GM21717 (cell line): ENCODE results near the gene PRSS50.

Source experiments
- ATAC-seq: cut with Tn5 transposase; IDR thresholded peaks from one replicate; pipeline ENCODE4 v1.9.1; 2021; ENCODE audit warnings: mild to moderate bottlenecking, moderate library complexity; ENCODE audit not compliant: unreplicated experiment

The PRSS50 gene

GRCh38 chr3:46693038-46693891, 24.4 kb downstream of the PRSS50 start, which contains the start of gene ALS2CL:
Gene ALS2CL (minus strand): TSS chr3:46693679. CDS start chr3:46689440, 4,239 bp downstream.
- ATAC-seq, result no peak

GRCh38 chr3:46692566-46692990, 25.1 kb downstream of the PRSS50 start:
- ATAC-seq, result no peak

- ATAC-seq, result no peak
Measured at GRCh38 chr3:46690798-46691197, 26.9 kb downstream of the PRSS50 start.

- ATAC-seq, result no peak
Measured at GRCh38 chr3:46685446-46685845, 32.2 kb downstream of the PRSS50 start.

- no peak for ATAC-seq
Measured at GRCh38 chr3:46684891-46685290, 32.8 kb downstream of the PRSS50 start.

GRCh38 chr3:46682974-46683373, 34.7 kb downstream of the PRSS50 start:
- ATAC-seq, result no peak

GRCh38 chr3:46681856-46682540, 35.7 kb downstream of the PRSS50 start:
- no peak for ATAC-seq

- no peak for ATAC-seq
Measured at GRCh38 chr3:46681387-46681786, 36.3 kb downstream of the PRSS50 start.

GRCh38 chr3:46680298-46680826, 37.3 kb downstream of the PRSS50 start:
- no peak for ATAC-seq

- ATAC-seq, result no peak
Measured at GRCh38 chr3:46679681-46680080, 38.0 kb downstream of the PRSS50 start.

GRCh38 chr3:46678280-46678679, 39.4 kb downstream of the PRSS50 start:
- ATAC-seq, result no peak

- no peak for ATAC-seq
Measured at GRCh38 chr3:46677411-46677726, 40.3 kb downstream of the PRSS50 start.

- no peak for ATAC-seq
Measured at GRCh38 chr3:46676601-46677410, 40.9 kb downstream of the PRSS50 start.

- ATAC-seq, result no peak
Measured at GRCh38 chr3:46675843-46676567, 41.7 kb downstream of the PRSS50 start.

- no peak for ATAC-seq
Measured at GRCh38 chr3:46675426-46675825, 42.2 kb downstream of the PRSS50 start.

GRCh38 chr3:46674031-46674845, 43.4 kb downstream of the PRSS50 start:
- ATAC-seq, result no peak

GRCh38 chr3:46673151-46674030, 44.3 kb downstream of the PRSS50 start:
- ATAC-seq, result no peak

- no peak for ATAC-seq
Measured at GRCh38 chr3:46672349-46672695, 45.3 kb downstream of the PRSS50 start.
